ENCODE results near the gene NACAD. TPM values are rescaled to one million over a fixed set of nuclear protein-coding genes. Genes with fewer than 3 reads are reported as not detected.

The NACAD gene
- total RNA-seq, 6 donors from 2014 or later: 1.0 to 4.3 (median 2.3) TPM

DNA sequence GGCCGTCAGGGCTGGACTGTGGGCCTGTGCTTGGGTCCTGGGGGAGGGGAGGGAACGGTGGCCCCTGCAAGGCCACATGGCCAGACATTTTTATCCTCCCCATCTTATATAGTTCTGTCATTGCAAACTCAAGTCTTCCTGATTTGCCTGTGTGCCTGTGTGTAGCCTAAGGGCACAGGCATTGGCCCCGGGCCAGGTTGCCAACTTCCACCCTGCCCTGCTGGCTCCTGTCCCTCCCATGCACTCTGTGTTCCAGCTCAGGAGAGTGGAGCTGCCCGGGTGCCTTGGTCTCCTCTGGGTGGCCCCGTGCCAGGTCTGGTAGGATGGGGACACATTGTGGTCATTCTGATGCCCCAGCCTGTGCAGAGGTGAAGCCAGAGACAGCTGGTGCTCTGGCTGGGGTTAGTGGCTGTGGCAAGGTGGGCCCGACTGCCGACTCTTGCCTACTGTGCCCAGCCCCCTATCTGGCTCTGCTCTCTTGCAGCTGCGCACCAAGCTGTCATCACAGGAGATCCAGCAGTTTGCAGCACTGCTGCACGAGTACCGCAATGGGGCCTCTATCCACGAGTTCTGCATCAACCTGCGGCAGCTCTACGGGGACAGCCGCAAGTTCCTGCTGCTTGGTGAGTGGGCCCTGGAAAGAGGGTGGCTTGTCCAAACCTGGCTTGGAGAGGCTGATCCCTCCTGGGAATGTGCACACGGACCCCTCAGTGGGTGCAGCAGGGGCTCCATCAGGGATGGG is 14.8 kb downstream of the NACAD start:
- 88 to 93% methylated on average over 2 to 15 of the region's 15 CpGs for WGBS, 2 donors
- H3K27ac ChIP-seq: no peak overlapping the region
- no peaks in the 10 kb centered on the region for H3K4me1 ChIP-seq
- ATAC-seq (ENCODE audit: low FRiP score in 2 of 2) (no peak), DNase-seq (peak in 1 of 2 donors; percentile 45)
- peaks cover 4 to 90% (median 82%) of the 10 kb centered on the region in 4 donors for H3K36me3 ChIP-seq
- no peaks in the 10 kb centered on the region for H3K27me3 ChIP-seq
- no peak for TF ChIP-seq POLR2A (IDR thresholded peaks at IDR 0.05)
- no peak for TF ChIP-seq POLR2AphosphoS5 (IDR thresholded peaks at IDR 0.05)
- TF ChIP-seq, protein P1, sequence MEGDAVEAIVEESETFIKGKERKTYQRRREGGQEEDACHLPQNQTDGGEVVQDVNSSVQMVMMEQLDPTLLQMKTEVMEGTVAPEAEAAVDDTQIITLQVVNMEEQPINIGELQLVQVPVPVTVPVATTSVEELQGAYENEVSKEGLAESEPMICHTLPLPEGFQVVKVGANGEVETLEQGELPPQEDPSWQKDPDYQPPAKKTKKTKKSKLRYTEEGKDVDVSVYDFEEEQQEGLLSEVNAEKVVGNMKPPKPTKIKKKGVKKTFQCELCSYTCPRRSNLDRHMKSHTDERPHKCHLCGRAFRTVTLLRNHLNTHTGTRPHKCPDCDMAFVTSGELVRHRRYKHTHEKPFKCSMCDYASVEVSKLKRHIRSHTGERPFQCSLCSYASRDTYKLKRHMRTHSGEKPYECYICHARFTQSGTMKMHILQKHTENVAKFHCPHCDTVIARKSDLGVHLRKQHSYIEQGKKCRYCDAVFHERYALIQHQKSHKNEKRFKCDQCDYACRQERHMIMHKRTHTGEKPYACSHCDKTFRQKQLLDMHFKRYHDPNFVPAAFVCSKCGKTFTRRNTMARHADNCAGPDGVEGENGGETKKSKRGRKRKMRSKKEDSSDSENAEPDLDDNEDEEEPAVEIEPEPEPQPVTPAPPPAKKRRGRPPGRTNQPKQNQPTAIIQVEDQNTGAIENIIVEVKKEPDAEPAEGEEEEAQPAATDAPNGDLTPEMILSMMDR (IDR thresholded peaks at IDR 0.05): no peak
- TF ChIP-seq EP300 (IDR thresholded peaks at IDR 0.05): no peak
- H3K4me3 ChIP-seq: no peak overlapping the region
- H3K9me3 ChIP-seq: no peaks in the 10 kb centered on the region

DNA sequence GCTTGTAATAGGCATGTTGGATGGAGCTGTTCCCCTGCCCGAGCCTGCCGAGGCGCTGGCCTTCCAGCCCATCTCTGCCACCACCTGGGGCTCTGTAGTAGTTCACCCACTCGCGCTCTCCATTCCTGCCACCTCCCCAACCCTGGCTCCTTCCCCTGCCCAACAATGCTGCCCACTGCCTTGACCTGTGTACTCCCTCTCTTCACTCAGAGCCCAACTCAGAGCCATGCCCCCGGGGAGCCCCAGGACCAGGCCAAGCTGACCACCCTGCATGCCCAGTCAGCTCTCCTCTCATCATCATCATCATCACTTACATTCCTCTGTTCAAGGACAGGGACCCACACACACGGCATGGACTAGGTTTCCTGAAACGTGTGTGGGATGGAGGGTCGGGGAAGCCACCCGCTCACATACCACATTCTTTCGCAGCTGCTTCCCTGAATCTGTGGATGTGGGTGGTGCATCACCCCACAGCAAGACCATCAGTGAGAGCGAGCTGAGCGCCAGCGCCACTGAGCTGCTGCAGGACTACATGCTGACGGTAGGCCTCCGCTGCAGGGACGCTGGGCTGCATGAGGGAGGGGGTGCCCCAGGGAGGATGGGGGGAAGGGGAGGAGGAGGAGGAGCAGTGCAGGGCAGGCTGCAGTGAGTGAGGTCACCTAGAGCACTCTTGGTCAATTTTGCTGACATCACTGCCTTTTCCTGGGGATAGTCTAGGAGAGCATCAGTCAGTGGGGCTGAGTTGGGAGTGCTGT is 15.6 kb downstream of the NACAD start:
- H3K4me1 ChIP-seq: no peaks in the 10 kb centered on the region

DNA sequence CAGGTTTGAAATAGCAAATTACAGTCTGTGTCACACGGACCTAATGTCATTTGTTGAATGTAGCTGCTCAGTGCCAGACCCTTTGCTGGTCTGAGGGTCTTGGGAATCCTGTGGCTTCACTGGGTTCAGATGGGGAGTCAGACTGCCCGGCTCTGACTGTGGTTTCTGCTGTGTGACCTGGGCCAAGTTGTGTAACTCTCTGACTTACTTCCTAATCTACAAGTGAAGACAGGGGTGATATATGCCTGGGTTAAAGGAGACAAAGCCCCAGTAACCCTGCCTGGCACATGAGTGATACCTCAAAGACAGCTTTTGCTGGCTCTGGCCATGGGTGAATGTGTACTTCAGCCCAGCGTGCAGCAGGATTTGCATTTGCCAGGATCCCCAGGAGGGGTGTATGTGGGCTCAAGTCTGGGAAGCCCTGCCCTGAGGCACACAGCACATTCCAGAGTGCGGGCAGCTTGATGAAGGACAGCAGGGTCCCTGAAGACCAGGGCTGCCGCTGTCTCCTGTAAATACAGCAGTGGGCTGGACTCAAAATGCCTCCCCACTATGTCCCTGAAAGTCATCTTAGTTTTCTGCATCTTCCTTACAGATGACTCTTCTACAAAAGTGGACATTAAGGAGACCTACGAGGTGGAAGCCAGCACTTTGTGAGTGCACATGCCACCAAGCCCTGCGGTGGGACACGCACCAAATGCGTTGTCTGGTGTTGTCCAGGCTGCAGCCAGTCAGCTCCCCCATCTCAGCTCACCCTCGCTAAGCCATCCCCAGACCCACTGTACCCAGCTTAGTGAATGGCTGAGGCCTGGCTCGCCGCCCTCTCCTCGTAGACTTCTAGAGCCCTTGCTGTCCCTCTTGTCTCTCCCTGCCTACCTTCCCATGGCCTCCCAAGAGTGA is 16.4 kb downstream of the NACAD start:
- WGBS, 2 donors: 92 to 97% methylated on average over 13 of the region's 13 CpGs
- H3K36me3 ChIP-seq: peaks cover 5 to 100% (median 89%) of the 10 kb centered on the region in 4 donors
- TF ChIP-seq EP300 (IDR thresholded peaks at IDR 0.05) (no peak), POLR2A (IDR thresholded peaks at IDR 0.05) (no peak), POLR2AphosphoS5 (IDR thresholded peaks at IDR 0.05) (no peak)
- TF ChIP-seq, protein P1 (IDR thresholded peaks at IDR 0.05): no peak
- no peaks in the 10 kb centered on the region for H3K4me1 ChIP-seq
- no peak overlapping the region for H3K27ac ChIP-seq
- DNase-seq (no peak), ATAC-seq (ENCODE audit: low FRiP score in 2 of 2) (peak in 1 of 2 donors; percentile 50)
- no peak overlapping the region for H3K4me3 ChIP-seq
- H3K9me3 ChIP-seq: no peaks in the 10 kb centered on the region
- no peaks in the 10 kb centered on the region for H3K27me3 ChIP-seq

More for the DNA sequence above, 15.6 kb downstream of the NACAD start:
- Histone ChIP-seq H3K9me3 (no peaks in the 10 kb centered on the region), H3K27me3 (no peaks in the 10 kb centered on the region), H3K36me3 (peaks cover 4 to 98% (median 89%) of the 10 kb centered on the region in 4 donors), H3K4me3 (no peak overlapping the region), H3K27ac (no peak overlapping the region)
- 82 to 96% methylated on average over 11 to 17 of the region's 17 CpGs for WGBS, 2 donors
- DNase-seq: peak in 1 of 2 donors; percentile 46
- TF ChIP-seq POLR2AphosphoS5 (IDR thresholded peaks at IDR 0.05): no peak
- no peak for TF ChIP-seq POLR2A (IDR thresholded peaks at IDR 0.05)
- TF ChIP-seq, protein P1 (IDR thresholded peaks at IDR 0.05): no peak
- TF ChIP-seq EP300 (IDR thresholded peaks at IDR 0.05): no peak
- no peak for ATAC-seq (ENCODE audit: low FRiP score in 2 of 2)

DNA sequence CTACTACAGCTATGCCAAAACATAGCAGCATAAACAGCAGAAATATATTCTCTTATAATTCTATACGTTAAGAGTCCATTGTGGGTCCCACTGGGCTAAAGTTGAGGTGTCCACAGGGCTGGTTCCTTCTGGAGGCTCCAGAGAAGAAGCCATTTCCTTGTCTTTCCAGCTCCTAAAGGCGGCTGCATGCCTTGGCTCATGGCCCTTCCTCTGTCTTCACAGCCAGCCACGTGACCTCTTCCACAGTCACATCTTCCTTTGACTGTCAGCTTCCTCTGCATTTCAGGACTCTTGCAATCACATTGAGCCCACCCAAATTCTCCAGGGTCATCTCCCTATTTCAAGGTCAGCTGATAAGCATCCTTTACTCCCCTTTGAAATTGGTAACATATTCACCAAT is 17.2 kb downstream of the NACAD start:
- Histone ChIP-seq H3K9me3 (no peaks in the 10 kb centered on the region), H3K4me3 (no peak overlapping the region), H3K27me3 (no peaks in the 10 kb centered on the region), H3K4me1 (no peaks in the 10 kb centered on the region), H3K27ac (no peak overlapping the region), H3K36me3 (peaks cover 6 to 93% (median 83%) of the 10 kb centered on the region in 4 donors)
- ATAC-seq (ENCODE audit: low FRiP score in 2 of 2) (no peak), DNase-seq (no peak)
- TF ChIP-seq POLR2AphosphoS5 (IDR thresholded peaks at IDR 0.05) (no peak), EP300 (IDR thresholded peaks at IDR 0.05) (no peak), POLR2A (IDR thresholded peaks at IDR 0.05) (no peak)
- TF ChIP-seq, protein P1 (IDR thresholded peaks at IDR 0.05): no peak
- 64 to 82% methylated on average over 3 of the region's 3 CpGs for WGBS, 2 donors
